ENCODE results near the gene TMTC1.

The TMTC1 gene

DNA sequence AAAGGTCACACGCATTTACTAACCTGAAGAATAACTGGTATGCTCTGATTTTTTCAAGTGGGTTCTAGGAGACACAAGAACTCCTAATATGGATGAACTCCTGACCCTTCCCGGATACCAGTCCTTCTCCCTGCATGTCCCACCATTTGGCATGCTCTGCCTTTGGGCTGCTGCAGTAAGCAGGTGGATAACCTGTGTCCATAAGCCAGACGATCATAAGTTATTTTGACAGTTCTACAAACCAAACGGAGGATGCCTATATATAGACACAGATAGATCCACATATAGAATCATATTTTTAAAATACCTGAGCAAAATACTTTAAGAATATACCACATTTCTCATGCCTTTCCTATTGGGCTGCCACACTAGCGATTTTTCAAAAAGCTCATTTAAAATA lies 49.4 kb downstream of the TMTC1 start:
- H2AFZ ChIP-seq, result no peak overlapping the region
- H3K4me1 ChIP-seq, result peaks cover 19% of the 10 kb centered on the region
- no peaks in the 10 kb centered on the region for H3K36me3 ChIP-seq (ENCODE audit: control insufficient read depth, insufficient read depth, low read length)
- no peak overlapping the region for H3K27ac ChIP-seq
- no peak overlapping the region for H3K9ac ChIP-seq
- H3K27me3 ChIP-seq (ENCODE audit: control insufficient read depth, insufficient read depth, low read length), result no peaks in the 10 kb centered on the region
- H3K9me3 ChIP-seq (ENCODE audit: control insufficient read depth, low read length), result no peaks in the 10 kb centered on the region
- H3K4me3 ChIP-seq (ENCODE audit: low read depth, low read length), result no peak overlapping the region
- H3K79me2 ChIP-seq, result no peaks in the 10 kb centered on the region
- TF ChIP-seq, protein P1, sequence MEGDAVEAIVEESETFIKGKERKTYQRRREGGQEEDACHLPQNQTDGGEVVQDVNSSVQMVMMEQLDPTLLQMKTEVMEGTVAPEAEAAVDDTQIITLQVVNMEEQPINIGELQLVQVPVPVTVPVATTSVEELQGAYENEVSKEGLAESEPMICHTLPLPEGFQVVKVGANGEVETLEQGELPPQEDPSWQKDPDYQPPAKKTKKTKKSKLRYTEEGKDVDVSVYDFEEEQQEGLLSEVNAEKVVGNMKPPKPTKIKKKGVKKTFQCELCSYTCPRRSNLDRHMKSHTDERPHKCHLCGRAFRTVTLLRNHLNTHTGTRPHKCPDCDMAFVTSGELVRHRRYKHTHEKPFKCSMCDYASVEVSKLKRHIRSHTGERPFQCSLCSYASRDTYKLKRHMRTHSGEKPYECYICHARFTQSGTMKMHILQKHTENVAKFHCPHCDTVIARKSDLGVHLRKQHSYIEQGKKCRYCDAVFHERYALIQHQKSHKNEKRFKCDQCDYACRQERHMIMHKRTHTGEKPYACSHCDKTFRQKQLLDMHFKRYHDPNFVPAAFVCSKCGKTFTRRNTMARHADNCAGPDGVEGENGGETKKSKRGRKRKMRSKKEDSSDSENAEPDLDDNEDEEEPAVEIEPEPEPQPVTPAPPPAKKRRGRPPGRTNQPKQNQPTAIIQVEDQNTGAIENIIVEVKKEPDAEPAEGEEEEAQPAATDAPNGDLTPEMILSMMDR (IDR thresholded peaks at IDR 0.05), result no peak
- H3K4me2 ChIP-seq (ENCODE audit: low read length), result no peak overlapping the region

GRCh38 chr12:29733501-29733900 lies 50.2 kb downstream of the TMTC1 start:
- TF ChIP-seq, protein P1 (IDR thresholded peaks at IDR 0.05), result no peak
- Histone ChIP-seq H3K4me1 (peaks cover 20% of the 10 kb centered on the region), H2AFZ (no peak overlapping the region), H3K36me3 (ENCODE audit: control insufficient read depth, insufficient read depth, low read length) (no peaks in the 10 kb centered on the region), H3K27me3 (ENCODE audit: control insufficient read depth, insufficient read depth, low read length) (no peaks in the 10 kb centered on the region), H3K27ac (no peak overlapping the region), H3K4me3 (ENCODE audit: low read depth, low read length) (no peak overlapping the region), H3K4me2 (ENCODE audit: low read length) (no peak overlapping the region), H3K9me3 (ENCODE audit: control insufficient read depth, low read length) (no peaks in the 10 kb centered on the region), H3K79me2 (no peaks in the 10 kb centered on the region), H3K9ac (no peak overlapping the region)

- no peaks in the 10 kb centered on the region for H3K36me3 ChIP-seq (ENCODE audit: control insufficient read depth, insufficient read depth, low read length)
- H3K4me2 ChIP-seq (ENCODE audit: low read length), result no peak overlapping the region
- H3K4me1 ChIP-seq, result peaks cover 23% of the 10 kb centered on the region
- TF ChIP-seq, protein P1 (IDR thresholded peaks at IDR 0.05), result no peak
- no peaks in the 10 kb centered on the region for H3K9me3 ChIP-seq (ENCODE audit: control insufficient read depth, low read length)
- H3K27ac ChIP-seq, result no peak overlapping the region
- H3K27me3 ChIP-seq (ENCODE audit: control insufficient read depth, insufficient read depth, low read length), result no peaks in the 10 kb centered on the region
- H3K79me2 ChIP-seq, result no peaks in the 10 kb centered on the region
- no peak overlapping the region for H3K9ac ChIP-seq
- H2AFZ ChIP-seq, result no peak overlapping the region
- H3K4me3 ChIP-seq (ENCODE audit: low read depth, low read length), result no peak overlapping the region
Measured at GRCh38 chr12:29733060-29733459, 50.7 kb downstream of the TMTC1 start.

DNA sequence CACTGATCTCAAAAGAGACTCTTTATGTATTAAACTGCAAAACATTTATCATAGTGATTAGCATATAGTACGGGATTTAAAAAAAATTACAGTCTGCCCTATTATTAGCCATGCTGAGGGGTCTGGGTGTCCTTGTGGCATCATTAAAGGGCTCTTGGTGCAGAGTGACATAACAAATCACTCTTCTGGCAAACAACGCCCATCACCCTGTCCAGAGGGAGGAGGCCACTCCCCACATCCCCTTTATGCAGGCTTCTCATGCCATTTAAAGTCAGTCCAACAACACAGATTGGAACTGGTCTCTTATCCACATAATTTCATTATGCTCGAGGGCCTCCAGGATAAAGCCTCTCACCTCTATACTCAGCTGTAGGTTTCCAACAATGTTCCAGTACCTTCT lies 51.1 kb downstream of the TMTC1 start:
- H2AFZ ChIP-seq, result no peak overlapping the region
- no peak overlapping the region for H3K4me2 ChIP-seq (ENCODE audit: low read length)
- TF ChIP-seq, protein P1 (IDR thresholded peaks at IDR 0.05), result no peak
- H3K4me3 ChIP-seq (ENCODE audit: low read depth, low read length), result no peak overlapping the region
- H3K79me2 ChIP-seq, result no peaks in the 10 kb centered on the region
- H3K27ac ChIP-seq, result no peak overlapping the region
- H3K36me3 ChIP-seq (ENCODE audit: control insufficient read depth, insufficient read depth, low read length), result no peaks in the 10 kb centered on the region
- peaks cover 23% of the 10 kb centered on the region for H3K4me1 ChIP-seq
- H3K27me3 ChIP-seq (ENCODE audit: control insufficient read depth, insufficient read depth, low read length), result no peaks in the 10 kb centered on the region
- H3K9ac ChIP-seq, result no peak overlapping the region
- no peaks in the 10 kb centered on the region for H3K9me3 ChIP-seq (ENCODE audit: control insufficient read depth, low read length)

DNA sequence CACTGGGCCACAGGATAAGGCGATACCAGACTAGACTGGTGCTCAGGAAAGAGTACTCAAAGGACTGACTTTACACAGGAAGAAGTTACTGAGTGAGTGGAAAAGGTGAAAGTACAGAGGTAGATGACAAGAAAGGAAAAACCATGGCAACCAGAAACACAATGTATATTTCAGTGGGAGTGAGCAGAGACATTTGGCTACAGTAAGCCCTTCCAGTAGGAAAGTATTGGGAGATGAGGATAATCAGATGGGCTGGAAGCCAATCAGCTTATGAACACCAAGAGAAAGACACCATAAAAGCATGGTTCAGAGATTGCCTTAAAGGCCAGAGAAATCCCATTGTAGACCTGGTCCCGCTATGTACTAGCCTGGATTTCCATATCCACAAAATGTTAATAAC lies 51.6 kb downstream of the TMTC1 start:
- H3K27me3 ChIP-seq (ENCODE audit: control insufficient read depth, insufficient read depth, low read length), result no peaks in the 10 kb centered on the region
- TF ChIP-seq, protein P1 (IDR thresholded peaks at IDR 0.05), result no peak
- H3K4me1 ChIP-seq, result peaks cover 23% of the 10 kb centered on the region
- no peak overlapping the region for H3K4me3 ChIP-seq (ENCODE audit: low read depth, low read length)
- no peak overlapping the region for H3K27ac ChIP-seq
- H3K4me2 ChIP-seq (ENCODE audit: low read length), result no peak overlapping the region
- no peaks in the 10 kb centered on the region for H3K36me3 ChIP-seq (ENCODE audit: control insufficient read depth, insufficient read depth, low read length)
- no peaks in the 10 kb centered on the region for H3K79me2 ChIP-seq
- H3K9ac ChIP-seq, result no peak overlapping the region
- no peak overlapping the region for H2AFZ ChIP-seq
- H3K9me3 ChIP-seq (ENCODE audit: control insufficient read depth, low read length), result no peaks in the 10 kb centered on the region
